ENCODE data around the gene GIGYF1. TPM values are rescaled to one million over a fixed set of nuclear protein-coding genes. Genes with fewer than 3 reads are reported as not detected.

The GIGYF1 gene
- total and polyA plus RNA-seq, 2 of the 8 experiments (the other 6 are each of a cell fraction or from before 2014, with no cell fraction given), result 24.1 to 99.3 TPM

DNA sequence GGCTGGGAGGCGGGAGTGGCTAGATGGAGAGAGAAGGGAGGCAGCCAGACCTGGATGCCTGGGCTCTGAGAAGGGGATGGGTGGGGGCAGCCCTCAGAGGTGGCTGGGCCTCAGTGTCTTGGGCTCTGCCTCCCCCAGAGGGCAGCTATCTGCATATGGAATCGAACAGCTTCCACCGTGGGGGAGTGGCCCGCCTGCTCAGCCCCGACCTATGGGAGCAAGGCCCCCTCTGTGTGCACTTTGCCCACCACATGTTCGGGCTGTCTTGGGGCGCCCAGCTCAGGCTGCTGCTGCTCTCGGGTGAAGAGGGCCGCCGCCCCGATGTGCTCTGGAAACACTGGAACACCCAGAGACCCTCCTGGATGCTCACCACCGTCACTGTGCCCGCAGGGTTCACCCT is 42.6 kb upstream of the GIGYF1 start:
- no peak overlapping the region for H3K14ac ChIP-seq (ENCODE audit: insufficient read length)
- no peak for FAIRE-seq
- 89% methylated on average over 5 of the region's 13 CpGs; no CpG with 5 or more reads in 1 of the 2 experiments for WGBS, 2 experiments (ENCODE audit: extremely low coverage in 1 of 2, insufficient coverage in 1 of 2, insufficient read length in 1 of 2, insufficient replicate concordance in 2 of 2, low coverage in 1 of 2, low lambda C conversion rate in 2 of 2, missing lambda C conversion rate in 1 of 2)
- H2BK12ac ChIP-seq (ENCODE audit: low read depth, low read length), result no peak overlapping the region
- no peaks in the 10 kb centered on the region for H3K9me3 ChIP-seq (ENCODE audit: insufficient read depth in 2 of 2, low read depth in 1 of 2, low read length in 1 of 2)
- H3K27ac ChIP-seq (ENCODE audit: low read depth, low read length), result no peak overlapping the region
- H4K20me1 ChIP-seq (replicated peaks in 1 of 2; ENCODE audit: control insufficient read depth in 1 of 2, insufficient read depth in 2 of 2, low read length in 2 of 2), result no peaks in the 10 kb centered on the region
- H2AK5ac ChIP-seq (ENCODE audit: low read depth, low read length), result no peak overlapping the region
- H3K23ac ChIP-seq (ENCODE audit: insufficient read length), result no peak overlapping the region
- no peak overlapping the region for H3K9ac ChIP-seq (replicated peaks in 1 of 4; ENCODE audit: extremely low read depth in 1 of 4, low read depth in 3 of 4, low read length in 3 of 4)
- H3K18ac ChIP-seq (ENCODE audit: extremely low read depth, low read length), result no peak overlapping the region
- no peaks in the 10 kb centered on the region for H3K23me2 ChIP-seq (ENCODE audit: low read depth, low read length)
- POLR2A ChIA-PET (ENCODE audit: partially characterized antibody), result no interaction called here
- H4K91ac ChIP-seq (replicated peaks; ENCODE audit: insufficient read length, low read length), result no peak overlapping the region
- H2BK20ac ChIP-seq (ENCODE audit: low read length), result no peak overlapping the region
- CTCF ChIA-PET (ENCODE audit: partially characterized antibody), result interaction anchor here (1.7 kb wide), 1 partner anchor 48 kb away, joined by 3 read pairs; no protein-coding TSS in a partner anchor
- H3K56ac ChIP-seq (replicated peaks; ENCODE audit: insufficient read length, low read depth, low read length), result no peak overlapping the region
- no peaks in the 10 kb centered on the region for H3K79me2 ChIP-seq (ENCODE audit: control insufficient read depth in 1 of 2, insufficient read depth in 2 of 2, low read length in 2 of 2)
- H3K27me3 ChIP-seq (replicated peaks in 1 of 4; ENCODE audit: control insufficient read depth in 3 of 4, extremely low read depth in 1 of 4, insufficient read depth in 3 of 4, low read length in 3 of 4), result no peaks in the 10 kb centered on the region
- no peak overlapping the region for H4K5ac ChIP-seq (ENCODE audit: insufficient read length, low read depth, low read length)
- no peak overlapping the region for H2BK5ac ChIP-seq (ENCODE audit: low read depth, low read length)
- no peak overlapping the region for H3K4me3 ChIP-seq (ENCODE audit: extremely low read depth in 1 of 4, insufficient read depth in 2 of 4, low read depth in 3 of 4, low read length in 4 of 4)
- H3K4ac ChIP-seq (replicated peaks; ENCODE audit: insufficient read length, low read depth, low read length), result no peak overlapping the region
- no peaks in the 10 kb centered on the region for H3K4me1 ChIP-seq (replicated peaks in 1 of 4; ENCODE audit: control insufficient read depth in 3 of 4, insufficient read depth in 4 of 4, low read length in 3 of 4)
- H2BK120ac ChIP-seq (replicated peaks; ENCODE audit: low read depth, low read length), result no peak overlapping the region
- H3K36me3 ChIP-seq (ENCODE audit: control insufficient read depth in 2 of 4, insufficient read depth in 4 of 4, low read length in 3 of 4), result no peaks in the 10 kb centered on the region
- H2AFZ ChIP-seq (ENCODE audit: low read length), result no peak overlapping the region
- no peak overlapping the region for H3K4me2 ChIP-seq (ENCODE audit: insufficient read depth in 1 of 2, low read depth in 2 of 2, low read length in 2 of 2)
- no peak overlapping the region for H4K8ac ChIP-seq (ENCODE audit: extremely low read depth, insufficient read depth, low read length)
- H2BK15ac ChIP-seq (ENCODE audit: low read length), result no peak overlapping the region
- DNase-seq (ENCODE audit: low read depth in 1 of 2, low spot score in 2 of 2), result no peak
- no peaks in the 10 kb centered on the region for H3K79me1 ChIP-seq (ENCODE audit: low read depth, low read length)
- TF ChIP-seq HDAC6 (IDR thresholded peaks at IDR 0.05; ENCODE audit: low read depth, low read length) (no peak), EP300 (IDR thresholded peaks at IDR 0.05; ENCODE audit: borderline replicate concordance in 1 of 2, low read depth in 2 of 2, low read length in 2 of 2) (no peak), RAD21 (IDR thresholded peaks at IDR 0.05 in 1 of 2, conservative IDR thresholded peaks at IDR 0.05 in 1 of 2; ENCODE audit: low read depth in 2 of 2, low read length in 2 of 2) (no peak), SP2 (IDR thresholded peaks at IDR 0.05; ENCODE audit: low read length) (no peak), FOSL1 (IDR thresholded peaks at IDR 0.05; ENCODE audit: insufficient read depth, low read depth, low read length) (no peak), CHD1 (IDR thresholded peaks at IDR 0.05; ENCODE audit: low read depth, low read length) (no peak), POLR2AphosphoS5 (IDR thresholded peaks at IDR 0.05; ENCODE audit: low read depth, low read length) (no peak), PHF8 (conservative IDR thresholded peaks at IDR 0.05; ENCODE audit: low read depth, low read length) (no peak), CBX5 (IDR thresholded peaks at IDR 0.05; ENCODE audit: low read depth, low read length) (no peak)
- TF ChIP-seq, protein P1, sequence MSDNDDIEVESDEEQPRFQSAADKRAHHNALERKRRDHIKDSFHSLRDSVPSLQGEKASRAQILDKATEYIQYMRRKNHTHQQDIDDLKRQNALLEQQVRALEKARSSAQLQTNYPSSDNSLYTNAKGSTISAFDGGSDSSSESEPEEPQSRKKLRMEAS (IDR thresholded peaks at IDR 0.05), result no peak

Data from H1 (cell line).